ENCODE results near the gene ZNF282.

ZNF282 gene

GRCh38 chr7:149188213-149188612 is 7.1 kb upstream of the ZNF282 start:
- in situ Hi-C loops (cut with MboI; ENCODE audit: low sequenced_read_pairs, unreplicated experiment): no loop called here
- DNase-seq (ENCODE audit: low spot score): no peak
- no peak for TF ChIP-seq CTCF (IDR thresholded peaks at IDR 0.05; ENCODE audit: borderline replicate concordance, control extremely low read depth, extremely low read depth, insufficient read depth, missing control alignments)

- no peak for TF ChIP-seq CTCF (IDR thresholded peaks at IDR 0.05; ENCODE audit: borderline replicate concordance, control extremely low read depth, extremely low read depth, insufficient read depth, missing control alignments)
- in situ Hi-C loops (cut with MboI; ENCODE audit: low sequenced_read_pairs, unreplicated experiment): no loop called here
- no peak for DNase-seq (ENCODE audit: low spot score)
These were observed 6.6 kb upstream of the ZNF282 start for GRCh38 chr7:149188637-149189259.

GRCh38 chr7:149191851-149192250 is 3.5 kb upstream of the ZNF282 start:
- no peak for TF ChIP-seq CTCF (IDR thresholded peaks at IDR 0.05; ENCODE audit: borderline replicate concordance, control extremely low read depth, extremely low read depth, insufficient read depth, missing control alignments)
- in situ Hi-C loops (cut with MboI; ENCODE audit: low sequenced_read_pairs, unreplicated experiment): no loop called here
- DNase-seq (ENCODE audit: low spot score): no peak

- no peak for DNase-seq (ENCODE audit: low spot score)
- in situ Hi-C loops (cut with MboI; ENCODE audit: low sequenced_read_pairs, unreplicated experiment): no loop called here
- no peak for TF ChIP-seq CTCF (IDR thresholded peaks at IDR 0.05; ENCODE audit: borderline replicate concordance, control extremely low read depth, extremely low read depth, insufficient read depth, missing control alignments)
These were observed 557 bp upstream of the ZNF282 start for GRCh38 chr7:149194799-149195179.

- in situ Hi-C loops (cut with MboI; ENCODE audit: low sequenced_read_pairs, unreplicated experiment): no loop called here
These were observed 882 bp downstream of the ZNF282 start for GRCh38 chr7:149196151-149196704.

GRCh38 chr7:149196705-149197171 is 1.4 kb downstream of the ZNF282 start:
- peak; percentile 52 for DNase-seq (ENCODE audit: low spot score)
- in situ Hi-C loops (cut with MboI; ENCODE audit: low sequenced_read_pairs, unreplicated experiment): no loop called here

More at GRCh38 chr7:149196151-149196704, 882 bp downstream of the ZNF282 start:
- peak; percentile 47 for DNase-seq (ENCODE audit: low spot score)
- no peak for TF ChIP-seq CTCF (IDR thresholded peaks at IDR 0.05; ENCODE audit: borderline replicate concordance, control extremely low read depth, extremely low read depth, insufficient read depth, missing control alignments)

More at GRCh38 chr7:149196705-149197171, 1.4 kb downstream of the ZNF282 start:
- TF ChIP-seq CTCF (IDR thresholded peaks at IDR 0.05; ENCODE audit: borderline replicate concordance, control extremely low read depth, extremely low read depth, insufficient read depth, missing control alignments): no peak
